Activated B cell treated with CpG ODN at 0.5 μM for 24 hours (primary cell): Measurements from ENCODE around the gene PGBD1. TPM values are rescaled to one million over a fixed set of nuclear protein-coding genes. Genes with fewer than 3 reads are reported as not detected.

Experiments
- ATAC-seq: fragments of 200-7000 bp; cut with Tn5 transposase; one replicate; pipeline ENCODE4 v1.10.0; 2021; ENCODE audit warnings: low read depth, mild to moderate bottlenecking, moderate library complexity
- CTCF ChIA-PET: fragments of 350-600 bp; sonication (Branson Sonifier 250); formaldehyde crosslinking; loops from one replicate; lab custom pipeline; 2021; ENCODE audit warnings: antibody characterized with exemption; lab: Charles Lee
- POLR2A ChIA-PET: fragments of 350-600 bp; sonication (Branson Sonifier 250); formaldehyde crosslinking; loops from one replicate; lab custom pipeline; 2021; ENCODE audit warnings: antibody characterized with exemption; lab: Charles Lee
- DNase-seq: peaks from one replicate; pipeline ENCODE4 v3.0.0; 2022
- H3K27ac Mint-ChIP-seq: one replicate; pipeline ENCODE4 v1.8.0; 2020; ENCODE audit warnings: mixed read lengths
- H3K27me3 Mint-ChIP-seq: one replicate; pipeline ENCODE4 v1.8.0; 2021; ENCODE audit warnings: mixed read lengths
- H3K36me3 Mint-ChIP-seq: one replicate; pipeline ENCODE4 v1.8.0; 2021; ENCODE audit warnings: low read depth, mixed read lengths
- H3K4me1 Mint-ChIP-seq: one replicate; pipeline ENCODE4 v1.8.0; 2021; ENCODE audit warnings: mixed read lengths
- H3K4me3 Mint-ChIP-seq: one replicate; pipeline ENCODE4 v1.8.0; 2020; ENCODE audit warnings: mild to moderate bottlenecking, mixed read lengths
- H3K9me3 Mint-ChIP-seq: one replicate; pipeline ENCODE4 v1.8.0; 2020; ENCODE audit warnings: mixed read lengths
- intact Hi-C: fragments of 100-400 bp; cut with micrococcal nuclease; formaldehyde crosslinking; loops from one replicate; pipeline ENCODE4 v1.15.1; 2024
- total RNA-seq: library from RNA; stranded (reverse); gene quantifications from 2 replicates; pipeline ENCODE4 v1.2.3, GENCODE V29; 2022
- TF ChIP-seq, protein P1 (sequence below): fragments of 200-600 bp; IDR thresholded peaks from one replicate; pipeline ENCODE4 v1.8.0; 2022; ENCODE audit warnings: antibody characterized with exemption, mild to moderate bottlenecking

The PGBD1 gene
- total RNA-seq, 1 donor from 2014 or later = 1.8 TPM

DNA sequence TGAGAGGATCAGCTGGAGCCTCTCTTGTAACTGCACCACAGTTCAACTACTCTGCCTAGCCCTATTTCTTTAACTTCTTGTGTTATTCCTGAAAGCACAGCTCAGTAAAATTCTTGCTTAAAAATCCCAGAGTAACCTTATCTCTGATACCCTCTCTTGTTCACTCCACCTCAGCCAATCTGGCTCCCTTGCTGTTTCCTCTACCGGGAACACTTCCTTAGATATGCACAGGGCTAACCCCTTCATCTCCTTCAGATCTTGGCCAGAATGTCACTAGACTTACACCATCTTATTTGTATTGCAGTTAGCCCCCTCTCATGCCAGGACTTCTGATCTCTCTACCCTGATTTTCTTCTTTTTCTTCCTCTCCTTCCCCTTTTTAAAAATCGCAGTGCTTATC is 65.7 kb downstream of the PGBD1 start:
- intact Hi-C loops = no loop called here

DNA sequence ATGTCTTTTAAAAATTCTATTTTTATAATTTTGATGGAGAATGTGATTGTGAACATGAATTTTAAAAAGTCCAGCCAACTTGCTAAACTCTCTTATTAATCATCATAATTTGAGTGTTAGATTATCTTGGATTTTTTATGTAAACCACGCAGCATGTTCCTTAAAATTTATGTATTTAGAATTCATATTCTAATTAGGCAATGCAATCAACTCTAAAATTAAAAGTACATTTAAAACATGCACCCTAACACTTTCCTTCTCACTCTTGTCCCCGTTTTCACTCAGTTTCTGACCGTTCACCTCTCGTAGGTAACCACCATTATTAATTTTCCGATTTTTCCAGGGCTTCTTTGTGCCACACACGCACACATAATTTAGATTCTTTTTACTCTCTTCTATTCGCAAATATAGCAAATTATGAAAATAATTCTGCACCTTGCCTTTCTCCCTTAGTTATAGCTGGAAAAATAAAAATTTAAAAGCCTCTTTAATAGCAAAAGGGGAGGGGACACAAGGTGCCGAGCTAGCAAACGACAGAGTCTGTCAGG is 68.0 kb downstream of the PGBD1 start:
- Mint-ChIP-seq H3K4me3 (peak overlapping the region; percentile 96), H3K36me3 (peaks cover 13% of the 10 kb centered on the region), H3K4me1 (peaks cover 28% of the 10 kb centered on the region), H3K9me3 (no peaks in the 10 kb centered on the region), H3K27ac (peak overlapping the region; percentile 94), H3K27me3 (peaks cover 7% of the 10 kb centered on the region)
- CTCF ChIA-PET = interaction anchor here (0.9 to 1.7 kb wide), 5 partner anchors 14 to 224 kb away, joined by 3 to 7 read pairs (median 3); partner anchors contain the start of genes ZSCAN23 and ZSCAN26
- POLR2A ChIA-PET = interaction anchor here (0.6 to 2.1 kb wide), 11 partner anchors 8 to 456 kb away, joined by 3 to 19 read pairs (median 4); partner anchors contain the start of genes PGBD1, ZKSCAN8 and ZSCAN26
- TF ChIP-seq, protein P1, sequence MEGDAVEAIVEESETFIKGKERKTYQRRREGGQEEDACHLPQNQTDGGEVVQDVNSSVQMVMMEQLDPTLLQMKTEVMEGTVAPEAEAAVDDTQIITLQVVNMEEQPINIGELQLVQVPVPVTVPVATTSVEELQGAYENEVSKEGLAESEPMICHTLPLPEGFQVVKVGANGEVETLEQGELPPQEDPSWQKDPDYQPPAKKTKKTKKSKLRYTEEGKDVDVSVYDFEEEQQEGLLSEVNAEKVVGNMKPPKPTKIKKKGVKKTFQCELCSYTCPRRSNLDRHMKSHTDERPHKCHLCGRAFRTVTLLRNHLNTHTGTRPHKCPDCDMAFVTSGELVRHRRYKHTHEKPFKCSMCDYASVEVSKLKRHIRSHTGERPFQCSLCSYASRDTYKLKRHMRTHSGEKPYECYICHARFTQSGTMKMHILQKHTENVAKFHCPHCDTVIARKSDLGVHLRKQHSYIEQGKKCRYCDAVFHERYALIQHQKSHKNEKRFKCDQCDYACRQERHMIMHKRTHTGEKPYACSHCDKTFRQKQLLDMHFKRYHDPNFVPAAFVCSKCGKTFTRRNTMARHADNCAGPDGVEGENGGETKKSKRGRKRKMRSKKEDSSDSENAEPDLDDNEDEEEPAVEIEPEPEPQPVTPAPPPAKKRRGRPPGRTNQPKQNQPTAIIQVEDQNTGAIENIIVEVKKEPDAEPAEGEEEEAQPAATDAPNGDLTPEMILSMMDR = no peak
- intact Hi-C loops = loop anchor here (1.0 kb wide), 3 partner anchors 14 to 82 kb away; partner anchors contain the start of gene ZSCAN26
- ATAC-seq (peak; percentile 8), DNase-seq (no peak)

More for the DNA sequence above, 65.7 kb downstream of the PGBD1 start:
- Mint-ChIP-seq H3K27ac (no peak overlapping the region), H3K27me3 (peaks cover 10% of the 10 kb centered on the region), H3K36me3 (peaks cover 8% of the 10 kb centered on the region), H3K4me1 (peaks cover 26% of the 10 kb centered on the region), H3K9me3 (no peaks in the 10 kb centered on the region), H3K4me3 (no peak overlapping the region)
- DNase-seq = no peak
- ChIA-PET POLR2A (interaction anchor here (2.1 kb wide), 1 partner anchor 11 kb away, joined by 10 read pairs; the partner anchor contains the start of gene ZSCAN31), CTCF (interaction anchor here (0.9 to 1.1 kb wide), 3 partner anchors 9 to 36 kb away, joined by 3 to 4 read pairs (median 3); no protein-coding TSS in a partner anchor)
- TF ChIP-seq, protein P1 = no peak
- no peak for ATAC-seq

DNA sequence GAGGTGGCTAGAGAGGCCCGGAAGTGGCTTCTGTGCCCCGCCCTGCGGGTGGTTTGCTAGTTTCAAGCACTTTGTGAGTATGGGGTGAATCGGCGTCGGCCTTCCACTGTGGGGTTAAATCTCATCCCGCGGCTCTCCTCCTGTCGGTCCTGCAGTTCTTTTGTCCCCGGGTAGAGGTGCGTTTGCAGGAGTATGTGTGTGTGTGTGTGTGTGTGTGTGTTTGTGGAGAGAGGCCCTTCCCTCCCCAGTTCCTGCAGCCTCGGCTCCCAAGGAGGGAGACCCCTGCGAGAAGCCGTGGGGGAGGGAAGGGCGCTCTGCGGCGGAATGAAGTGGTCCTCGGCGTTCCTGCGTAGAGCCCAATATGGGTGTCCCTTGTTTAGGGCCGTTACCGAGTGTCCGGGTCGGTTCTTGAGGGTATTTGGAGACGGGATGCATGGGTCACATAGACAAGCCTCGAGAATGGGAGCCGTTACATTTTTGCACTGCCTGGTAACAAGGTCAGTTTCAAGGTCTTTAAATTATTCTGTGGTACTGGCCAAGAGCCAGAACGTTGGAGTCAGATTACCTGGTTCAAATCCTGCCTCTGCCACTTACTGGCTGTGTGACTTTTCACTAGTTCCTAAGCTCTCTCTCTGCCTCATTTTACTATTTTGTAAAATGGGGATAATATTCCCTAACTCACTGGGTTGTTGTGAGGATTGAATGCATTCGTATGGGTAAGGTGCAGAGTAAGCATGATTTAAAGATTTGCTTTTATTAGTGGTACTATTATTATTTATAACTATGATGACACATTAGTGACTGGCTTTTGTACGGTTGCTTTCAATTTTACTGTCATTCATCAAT is 68.7 kb downstream of the PGBD1 start, which contains the start of gene ZKSCAN3:
Gene ZKSCAN3 (plus strand): TSS at position 56 of the 846 bp plus-strand sequence. CDS start 9,640 bp downstream, outside the sequence.
- ATAC-seq (peak; percentile 100), DNase-seq (peak; percentile 68)
- CTCF ChIA-PET = interaction anchor here (0.9 to 1.7 kb wide), 6 partner anchors 15 to 225 kb away, joined by 3 to 7 read pairs (median 3); partner anchors contain the start of genes ZSCAN23 and ZSCAN26
- peaks cover 28% of the 10 kb centered on the region for H3K4me1 Mint-ChIP-seq
- H3K27me3 Mint-ChIP-seq = peaks cover 7% of the 10 kb centered on the region
- H3K4me3 Mint-ChIP-seq = peak within 1 kb of the TSS; percentile 96
- POLR2A ChIA-PET = interaction anchor here (0.6 to 2.1 kb wide), 11 partner anchors 9 to 457 kb away, joined by 3 to 19 read pairs (median 4); partner anchors contain the start of genes PGBD1, ZKSCAN8 and ZSCAN26
- peaks cover 13% of the 10 kb centered on the region for H3K36me3 Mint-ChIP-seq
- no peaks in the 10 kb centered on the region for H3K9me3 Mint-ChIP-seq
- TF ChIP-seq, protein P1 = no peak
- H3K27ac Mint-ChIP-seq = peak within 1 kb of the TSS; percentile 94
- intact Hi-C loops = loop anchor here (1.0 to 5.0 kb wide), 5 partner anchors 15 to 268 kb away; partner anchors contain the start of genes ZNF165, ZSCAN12 and ZSCAN26

DNA sequence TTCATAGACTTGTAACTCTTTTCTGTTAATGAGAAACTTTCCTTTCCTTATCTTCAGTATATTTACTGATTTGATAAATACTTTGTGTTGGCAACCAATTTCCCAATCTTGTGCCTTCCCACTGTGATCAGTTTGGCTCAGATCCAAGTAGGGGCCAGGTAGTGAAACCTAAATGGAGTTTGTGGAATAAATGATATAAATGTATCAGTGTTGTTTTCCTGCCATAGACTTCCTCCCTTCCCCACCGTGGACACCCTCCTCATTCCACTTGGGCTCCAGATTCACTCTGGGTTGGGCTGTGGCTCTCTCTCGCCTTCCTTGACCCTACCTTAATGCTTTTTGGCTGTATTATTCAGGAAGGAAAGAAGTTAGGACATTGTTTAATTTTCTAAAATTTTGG is 69.7 kb downstream of the PGBD1 start:
- H3K4me3 Mint-ChIP-seq = peak overlapping the region; percentile 96
- DNase-seq (no peak), ATAC-seq (no peak)
- ChIA-PET CTCF (interaction anchor here (1.1 kb wide), 1 partner anchor 210 kb away, joined by 3 read pairs; no protein-coding TSS in a partner anchor), POLR2A (interaction anchor here (2.1 kb wide), 2 partner anchors 32 to 210 kb away, joined by 15 to 19 read pairs; partner anchors contain the start of gene ZKSCAN8)
- intact Hi-C loops = loop anchor here (5.0 kb wide), 1 partner anchor 269 kb away; the partner anchor contains the start of gene ZNF165
- H3K4me1 Mint-ChIP-seq = peaks cover 35% of the 10 kb centered on the region
- no peak overlapping the region for H3K27ac Mint-ChIP-seq
- H3K36me3 Mint-ChIP-seq = peaks cover 13% of the 10 kb centered on the region
- TF ChIP-seq, protein P1 = no peak
- H3K9me3 Mint-ChIP-seq = no peaks in the 10 kb centered on the region
- peaks cover 4% of the 10 kb centered on the region for H3K27me3 Mint-ChIP-seq
